Esophagus squamous epithelium (tissue), 5 donors: ENCODE measurements around the gene C7. TPM values are rescaled to one million over a fixed set of nuclear protein-coding genes. Genes with fewer than 3 reads are reported as not detected.
A peak's percentile ranks its signal among the peaks of the same experiment; 100 is the strongest.

ENCODE experiments used
- DNase-seq: peaks from one replicate; lab custom pipeline; 2025; lab: John Stamatoyannopoulos, UW
- H3K27ac ChIP-seq, 4 donors: fragments of 200-600 bp; sonication (generic); one replicate each; pipeline ENCODE4 v1.5.1; 2016 to 2019; ENCODE audit warnings: mild to moderate bottlenecking in 1 of 4
- H3K27me3 ChIP-seq, 4 donors: fragments of 200-600 bp; sonication (generic); 1 replicate in 3 of 4; 2 replicates in 1 of 4; pipeline versions ENCODE4 v1.5.1 to v1.6.0; 2017 to 2021; ENCODE audit warnings: antibody characterized with exemption in 1 of 4
- H3K36me3 ChIP-seq, 3 donors: fragments of 200-600 bp; sonication (generic); one replicate each; pipeline ENCODE4 v1.5.1; 2016 to 2019
- H3K4me1 ChIP-seq, 3 donors: fragments of 200-600 bp; sonication (generic); one replicate each; pipeline ENCODE4 v1.5.1; 2017 to 2019
- H3K4me3 ChIP-seq, 4 donors: fragments of 200-600 bp; sonication (generic); 1 replicate in 3 of 4; 2 replicates in 1 of 4; pipeline ENCODE4 v1.5.1; 2016 to 2019; ENCODE audit warnings: mild to moderate bottlenecking in 2 of 4, moderate library complexity in 1 of 4
- H3K9me3 ChIP-seq, 3 donors: fragments of 200-600 bp; sonication (generic); one replicate each; pipeline ENCODE4 v1.5.1; 2016 to 2019
- POLR2A ChIP-seq, 4 donors: fragments of 450-650 bp; IDR thresholded peaks; one replicate each; pipeline ENCODE4 v1.6.1; 2017; ENCODE audit warnings: antibody characterized with exemption in 4 of 4, mild to moderate bottlenecking in 4 of 4, moderate library complexity in 3 of 4
- WGBS, 2 donors: methylation state at CpG; one replicate each; pipeline ENCODE4 v1.1.5; 2018; 5-methylcytosine and 5-hydroxymethylcytosine counted together
- intact Hi-C: fragments of 100-400 bp; cut with DNase I; formaldehyde crosslinking; loops from one replicate; pipeline ENCODE4 v1.15.0; 2022
- total RNA-seq, 4 donors: library from RNA; depleted of rRNA; stranded (reverse); fragments of >200 nt; gene quantifications; one replicate each; pipeline ENCODE4 v1.1.0, GENCODE V29; 2016
- TF ChIP-seq, protein P1 (sequence below), 6 experiments: fragments of 450-650 bp in 4 of 6; fragments of 200-600 bp in 2 of 6; sonication (generic) in 2 of 6; IDR thresholded peaks; one replicate each; pipeline ENCODE4 v1.5.1; 2016 to 2019; ENCODE audit warnings: antibody characterized with exemption in 6 of 6, mild to moderate bottlenecking in 4 of 6, moderate library complexity in 4 of 6
- donor health status: DM: yes; HTN: yes; CAD: no.

Gene C7
- total RNA-seq, 4 donors from 2014 or later, result 8.2 to 245 (median 108) TPM

DNA sequence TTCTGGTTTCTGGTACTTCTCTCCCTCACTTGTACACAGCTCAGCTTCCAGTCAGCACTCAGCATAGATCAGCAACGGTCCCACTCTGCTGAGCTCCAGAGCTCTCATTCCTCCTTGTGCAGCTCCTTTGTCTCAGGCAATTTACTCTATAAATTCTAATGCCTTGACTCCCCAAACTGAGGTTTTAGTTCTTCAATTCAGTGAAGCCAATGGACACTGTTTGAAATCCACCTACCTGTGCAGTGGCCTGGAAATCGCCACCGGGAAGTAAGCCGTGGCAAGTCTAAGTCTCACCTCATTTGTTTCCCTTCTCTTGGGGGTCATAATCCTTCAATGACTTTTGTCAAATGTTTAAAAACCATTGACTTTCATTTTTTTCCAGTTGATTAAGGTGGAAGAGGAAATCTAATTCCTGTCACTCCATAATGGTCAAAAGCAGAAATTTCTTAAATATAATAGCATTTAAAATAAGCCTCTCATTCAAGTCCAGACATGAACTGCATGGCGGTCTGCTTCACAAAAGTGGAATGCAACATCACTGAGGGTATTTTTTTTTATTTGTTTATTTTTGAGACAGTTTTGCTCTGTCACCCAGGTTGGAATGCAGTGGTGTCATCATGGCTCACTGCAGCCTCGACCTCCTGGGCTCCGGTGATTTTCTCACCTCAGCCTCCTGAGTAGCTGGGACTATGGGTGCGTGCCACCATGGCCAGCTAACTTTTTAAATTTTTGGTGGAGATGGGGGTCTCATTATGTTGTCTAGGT, 79.6 kb downstream of the C7 start:
- TF ChIP-seq, protein P1, sequence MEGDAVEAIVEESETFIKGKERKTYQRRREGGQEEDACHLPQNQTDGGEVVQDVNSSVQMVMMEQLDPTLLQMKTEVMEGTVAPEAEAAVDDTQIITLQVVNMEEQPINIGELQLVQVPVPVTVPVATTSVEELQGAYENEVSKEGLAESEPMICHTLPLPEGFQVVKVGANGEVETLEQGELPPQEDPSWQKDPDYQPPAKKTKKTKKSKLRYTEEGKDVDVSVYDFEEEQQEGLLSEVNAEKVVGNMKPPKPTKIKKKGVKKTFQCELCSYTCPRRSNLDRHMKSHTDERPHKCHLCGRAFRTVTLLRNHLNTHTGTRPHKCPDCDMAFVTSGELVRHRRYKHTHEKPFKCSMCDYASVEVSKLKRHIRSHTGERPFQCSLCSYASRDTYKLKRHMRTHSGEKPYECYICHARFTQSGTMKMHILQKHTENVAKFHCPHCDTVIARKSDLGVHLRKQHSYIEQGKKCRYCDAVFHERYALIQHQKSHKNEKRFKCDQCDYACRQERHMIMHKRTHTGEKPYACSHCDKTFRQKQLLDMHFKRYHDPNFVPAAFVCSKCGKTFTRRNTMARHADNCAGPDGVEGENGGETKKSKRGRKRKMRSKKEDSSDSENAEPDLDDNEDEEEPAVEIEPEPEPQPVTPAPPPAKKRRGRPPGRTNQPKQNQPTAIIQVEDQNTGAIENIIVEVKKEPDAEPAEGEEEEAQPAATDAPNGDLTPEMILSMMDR (IDR thresholded peaks at IDR 0.05), result no peak
- TF ChIP-seq POLR2A (IDR thresholded peaks at IDR 0.05), result no peak
- H3K4me1 ChIP-seq, result peaks cover 0 to 23% (median 12%) of the 10 kb centered on the region in 3 donors
- 70 to 77% methylated on average over 8 of the region's 8 CpGs for WGBS, 2 donors
- H3K27me3 ChIP-seq, result no peaks in the 10 kb centered on the region
- no peak for DNase-seq
- intact Hi-C loops, result no loop called here
- H3K9me3 ChIP-seq, result no peaks in the 10 kb centered on the region
- H3K4me3 ChIP-seq, result no peak overlapping the region
- no peak overlapping the region for H3K27ac ChIP-seq
- H3K36me3 ChIP-seq, result no peaks in the 10 kb centered on the region

DNA sequence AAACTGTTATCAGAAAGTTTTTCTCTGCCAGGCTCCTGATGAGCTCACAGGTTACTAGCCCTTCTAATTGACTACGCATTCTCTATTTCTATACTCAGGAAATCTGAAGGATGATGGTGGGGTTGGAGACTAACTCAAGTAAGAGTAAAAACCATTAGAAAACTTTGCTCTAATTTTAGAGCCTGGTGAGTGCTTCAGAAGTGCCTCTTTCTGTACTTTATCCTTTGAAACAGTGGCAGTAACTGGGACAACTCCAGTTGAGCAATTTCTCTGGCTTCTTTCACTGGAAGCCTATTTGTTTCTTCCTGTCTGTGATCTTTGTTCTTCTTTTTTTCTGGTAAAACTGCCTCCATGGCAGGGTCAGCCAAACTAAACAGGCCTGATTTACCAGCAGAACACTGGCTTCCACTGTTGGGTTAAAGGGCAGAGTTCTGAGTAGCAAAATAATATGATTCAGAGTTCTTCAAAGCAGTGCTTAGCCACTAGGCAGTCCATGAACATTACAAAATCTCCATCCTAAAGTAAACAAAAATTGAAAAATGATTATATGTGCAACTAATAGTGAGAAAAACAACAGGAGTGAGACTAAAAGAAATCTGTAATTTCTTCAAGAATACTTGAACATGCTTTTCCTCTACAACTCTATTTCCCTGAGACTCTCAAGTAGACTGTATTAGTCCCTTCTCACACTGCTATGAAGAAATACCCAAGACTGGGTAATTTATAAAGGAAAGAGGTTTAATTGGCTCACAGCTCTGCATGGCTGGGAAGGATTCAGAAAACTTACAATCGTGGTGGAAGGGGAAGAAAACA, 82.1 kb downstream of the C7 start:
- Histone ChIP-seq H3K36me3 (no peaks in the 10 kb centered on the region), H3K4me3 (no peak overlapping the region), H3K4me1 (peaks cover 0 to 23% (median 12%) of the 10 kb centered on the region in 3 donors), H3K27me3 (no peaks in the 10 kb centered on the region), H3K9me3 (no peaks in the 10 kb centered on the region), H3K27ac (peak overlapping the region in 3 of 4 donors; percentile 59 to 90 (median 80))
- DNase-seq, result no peak
- TF ChIP-seq POLR2A (IDR thresholded peaks at IDR 0.05), result no peak
- TF ChIP-seq, protein P1 (IDR thresholded peaks at IDR 0.05), result no peak
- intact Hi-C loops, result no loop called here
- 3 to 43% methylated on average over 2 of the region's 2 CpGs for WGBS, 2 donors

DNA sequence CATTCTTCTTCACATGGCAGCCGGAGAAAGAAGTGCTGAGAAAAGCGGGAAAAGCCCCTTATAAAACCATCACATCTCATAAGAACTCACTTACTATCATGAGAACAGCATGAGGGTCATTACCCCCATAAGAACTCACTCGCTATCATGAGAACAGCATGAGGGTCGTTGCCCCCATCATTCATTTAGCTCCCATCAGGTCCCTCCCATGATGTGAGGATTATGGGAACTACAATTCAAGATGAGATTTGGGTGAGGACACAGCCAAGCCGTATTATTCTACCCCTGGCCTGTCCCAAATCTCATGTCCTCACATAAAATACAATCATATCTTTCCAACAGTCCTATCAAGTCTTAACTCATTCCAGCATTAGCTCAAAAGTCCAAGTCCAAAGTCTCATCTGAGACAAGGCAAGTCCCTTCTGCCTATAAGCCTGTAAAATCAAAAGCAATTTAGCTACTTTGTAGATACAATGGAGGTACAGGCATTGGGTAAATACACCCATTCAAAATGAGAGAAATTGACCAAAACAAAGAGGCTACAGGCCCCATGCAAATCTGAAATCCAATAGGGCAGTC, 82.8 kb downstream of the C7 start:
- intact Hi-C loops, result no loop called here
- DNase-seq, result no peak
- H3K9me3 ChIP-seq, result no peaks in the 10 kb centered on the region
- H3K36me3 ChIP-seq, result no peaks in the 10 kb centered on the region
- peaks cover 0 to 23% (median 12%) of the 10 kb centered on the region in 3 donors for H3K4me1 ChIP-seq
- TF ChIP-seq POLR2A (IDR thresholded peaks at IDR 0.05), result no peak
- TF ChIP-seq, protein P1 (IDR thresholded peaks at IDR 0.05), result no peak
- H3K4me3 ChIP-seq, result no peak overlapping the region
- no peaks in the 10 kb centered on the region for H3K27me3 ChIP-seq
- H3K27ac ChIP-seq, result peak overlapping the region in 3 of 4 donors; percentile 8 to 90 (median 80)
- 51 to 60% methylated on average over 5 of the region's 5 CpGs for WGBS, 2 donors

DNA sequence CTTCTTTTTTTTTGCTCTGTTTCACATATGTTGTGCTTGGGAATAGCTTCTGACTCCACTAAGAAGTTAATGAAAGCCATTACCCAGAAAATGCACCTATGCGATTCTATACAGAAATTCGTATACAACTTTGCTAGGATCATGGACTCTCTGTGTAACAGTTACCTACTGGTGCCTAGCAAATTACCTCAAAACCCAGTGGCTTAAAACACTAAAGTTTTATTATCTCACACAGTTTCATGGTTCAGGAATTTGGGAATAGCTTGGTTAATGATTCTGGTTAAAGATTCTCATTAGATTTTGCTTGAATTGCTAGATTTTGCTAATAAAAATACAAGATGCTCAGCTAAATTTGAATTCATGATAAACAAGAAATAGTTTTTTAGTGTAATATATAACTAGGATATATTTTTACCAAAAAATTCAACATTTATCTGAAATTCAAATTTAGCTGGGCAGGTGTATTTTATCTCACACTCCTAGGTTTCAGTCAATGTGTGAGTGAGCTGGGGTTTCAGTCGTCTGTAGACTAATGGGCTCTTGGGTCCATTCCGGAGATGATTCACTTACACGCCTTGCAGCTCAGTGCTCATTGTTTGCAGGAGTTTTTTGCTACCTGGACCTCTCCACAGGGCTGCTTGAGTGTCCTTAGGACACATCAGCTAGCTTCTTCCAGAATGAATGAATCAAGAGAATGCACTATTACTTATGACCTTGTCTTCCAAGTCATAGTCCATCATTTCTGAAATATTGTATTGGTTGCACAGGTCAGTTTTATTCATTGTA, 86.7 kb downstream of the C7 start:
- Histone ChIP-seq H3K27ac (no peak overlapping the region), H3K4me1 (peaks cover 0 to 11% (median 9%) of the 10 kb centered on the region in 3 donors), H3K27me3 (no peaks in the 10 kb centered on the region), H3K9me3 (no peaks in the 10 kb centered on the region), H3K36me3 (no peaks in the 10 kb centered on the region), H3K4me3 (no peak overlapping the region)
- 86 to 94% methylated on average over 5 of the region's 5 CpGs for WGBS, 2 donors
- no peak for DNase-seq
- intact Hi-C loops, result no loop called here
- TF ChIP-seq POLR2A (IDR thresholded peaks at IDR 0.05), result no peak
- TF ChIP-seq, protein P1 (IDR thresholded peaks at IDR 0.05), result no peak
